Liver (tissue), 9 donors: ENCODE results near the gene FOLR1. TPM values are rescaled to one million over a fixed set of nuclear protein-coding genes. Genes with fewer than 3 reads are reported as not detected.

Experiments used
- DNase-seq: peaks from one replicate; pipeline ENCODE4 v3.0.0-alpha.2; 2017; ENCODE audit warnings: low spot score
- H3K27ac ChIP-seq, 2 donors: one replicate each; pipeline ENCODE4 v1.7.0; 2013; ENCODE audit warnings: inconsistent platforms in 2 of 2, low read length in 2 of 2, control low read depth in 1 of 2, low read depth in 1 of 2, mild to moderate bottlenecking in 1 of 2
- H3K27me3 ChIP-seq, 4 donors: one replicate each; pipeline versions ENCODE4 v1.6.1 to v1.7.0; 2013; ENCODE audit warnings: low read length in 3 of 4, inconsistent platforms in 1 of 4, mild to moderate bottlenecking in 1 of 4, moderate library complexity in 1 of 4; ENCODE audit not compliant: control insufficient read depth in 4 of 4, insufficient read depth in 4 of 4
- H3K36me3 ChIP-seq, 4 donors: one replicate each; pipeline versions ENCODE4 v1.6.1 to v1.7.0; 2013; ENCODE audit warnings: low read length in 3 of 4, mild to moderate bottlenecking in 3 of 4, low read depth in 1 of 4, moderate library complexity in 1 of 4; ENCODE audit not compliant: control insufficient read depth in 4 of 4, insufficient read depth in 3 of 4
- H3K4me1 ChIP-seq, 4 donors: one replicate each; pipeline versions ENCODE4 v1.6.1 to v1.7.0; 2013; ENCODE audit warnings: low read length in 3 of 4, mild to moderate bottlenecking in 3 of 4, moderate library complexity in 1 of 4; ENCODE audit not compliant: control insufficient read depth in 4 of 4, insufficient read depth in 4 of 4
- H3K4me3 ChIP-seq, 3 donors: one replicate each; pipeline versions ENCODE4 v1.6.1 to v1.7.0; 2013; ENCODE audit warnings: low read length in 3 of 3, control low read depth in 1 of 3, low read depth in 1 of 3, mild to moderate bottlenecking in 1 of 3
- H3K9ac ChIP-seq, 2 donors: one replicate each; pipeline ENCODE4 v1.7.0; 2013; ENCODE audit warnings: low read length in 2 of 2, mild to moderate bottlenecking in 2 of 2, moderate library complexity in 2 of 2, control low read depth in 1 of 2, low read depth in 1 of 2
- H3K9me3 ChIP-seq, 4 donors: one replicate each; pipeline versions ENCODE4 v1.6.1 to v1.7.0; 2013; ENCODE audit warnings: low read length in 3 of 4; ENCODE audit not compliant: control insufficient read depth in 4 of 4
- ATF3 ChIP-seq: IDR thresholded peaks from 2 replicates; pipeline ENCODE4 v1.6.1; 2016; ENCODE audit warnings: antibody characterized with exemption
- CTCF ChIP-seq: fragments of 150-350 bp; IDR thresholded peaks from 2 replicates; pipeline ENCODE4 v1.5.1; 2017; ENCODE audit warnings: improper control_type of control experiment, low read depth, low read length; ENCODE audit not compliant: missing input control
- EGR1 ChIP-seq, 2 donors: IDR thresholded peaks; 2 replicates each; pipeline ENCODE4 v1.6.1; 2016 to 2018; ENCODE audit warnings: antibody characterized with exemption in 2 of 2, low read depth in 2 of 2
- FOXA1 ChIP-seq: IDR thresholded peaks from 2 replicates; pipeline ENCODE4 v1.6.1; 2016; ENCODE audit warnings: antibody characterized with exemption
- FOXA2 ChIP-seq: IDR thresholded peaks from 2 replicates; pipeline ENCODE4 v1.6.1; 2016; ENCODE audit warnings: antibody characterized with exemption
- GABPA ChIP-seq, 2 donors: IDR thresholded peaks in 1 of 2; conservative IDR thresholded peaks in 1 of 2; 2 replicates each; pipeline ENCODE4 v1.6.1; 2016; ENCODE audit warnings: antibody characterized with exemption in 2 of 2, mild to moderate bottlenecking in 1 of 2, moderate library complexity in 1 of 2
- HNF4A ChIP-seq, 2 donors: conservative IDR thresholded peaks; 2 replicates each; pipeline ENCODE4 v1.6.1; 2016; ENCODE audit warnings: antibody characterized with exemption in 2 of 2, mild to moderate bottlenecking in 2 of 2
- JUND ChIP-seq, 2 donors: IDR thresholded peaks; 2 replicates each; pipeline ENCODE4 v1.6.1; 2016; ENCODE audit warnings: antibody characterized with exemption in 2 of 2
- MAX ChIP-seq: IDR thresholded peaks from 2 replicates; pipeline ENCODE4 v1.6.1; 2016; ENCODE audit warnings: antibody characterized with exemption
- NR2F2 ChIP-seq: IDR thresholded peaks from 2 replicates; pipeline ENCODE4 v1.6.1; 2016; ENCODE audit warnings: antibody characterized with exemption
- REST ChIP-seq: IDR thresholded peaks from 2 replicates; pipeline ENCODE4 v1.6.1; 2016; ENCODE audit warnings: antibody characterized with exemption, mild to moderate bottlenecking
- RXRA ChIP-seq, 2 donors: IDR thresholded peaks; 2 replicates each; pipeline ENCODE4 v1.6.1; 2017 to 2018; ENCODE audit warnings: antibody characterized with exemption in 2 of 2, mild to moderate bottlenecking in 1 of 2
- TAF1 ChIP-seq: conservative IDR thresholded peaks from 2 replicates; pipeline ENCODE4 v1.6.1; 2016; ENCODE audit warnings: antibody characterized with exemption, mild to moderate bottlenecking
- YY1 ChIP-seq: IDR thresholded peaks from 2 replicates; pipeline ENCODE4 v1.6.1; 2016; ENCODE audit warnings: antibody characterized with exemption, mild to moderate bottlenecking
- ZBTB33 ChIP-seq: IDR thresholded peaks from 2 replicates; pipeline ENCODE4 v1.6.1; 2016; ENCODE audit warnings: antibody characterized with exemption
- WGBS: extraction: QIAGEN DNeasy Blood & Tissue Kit; methylation state at CpG from one replicate; pipeline ENCODE4 v1.1.7; 2013; 5-methylcytosine and 5-hydroxymethylcytosine counted together
- polyA plus RNA-seq, 2 donors: library from polyadenylated mRNA; stranded (reverse) in 1 of 2; unstranded in 1 of 2; fragments of 200-250 nt in 1 of 2; fragments of >200 nt in 1 of 2; fragmentation: Nextera tagmentation in 1 of 2; extraction: Ambion mirVana in 1 of 2; gene quantifications; one replicate each; pipeline versions ENCODE4 v1.2.1 to v1.2.3, GENCODE V29; 2013 to 2015
- total RNA-seq, 2 donors: library from RNA; depleted of rRNA; stranded (reverse); fragments of >200 nt; gene quantifications; one replicate each; pipeline ENCODE4 v1.2.3, GENCODE V29; 2014
- donor health status: healthy.
- donor health status: healthy.
- donor health status: healthy.
- donor health status: healthy.
- donor health status: healthy.

The FOLR1 gene
- total and polyA plus RNA-seq, 4 donors, result 0.06 to 0.21 (median 0.09) TPM; not detected in 1

GRCh38 chr11:72208281-72208680 is 16.3 kb downstream of the FOLR1 start (continued):
- TF ChIP-seq REST (no peak), ATF3 (no peak), NR2F2 (no peak), EGR1 (IDR thresholded peaks at IDR 0.05; ENCODE audit: low read depth in 2 of 2) (no peak), RXRA (IDR thresholded peaks at IDR 0.05) (no peak), GABPA (IDR thresholded peaks at IDR 0.05 in 1 of 2, conservative IDR thresholded peaks at IDR 0.05 in 1 of 2) (no peak), FOXA2 (no peak), JUND (IDR thresholded peaks at IDR 0.05) (no peak)

GRCh38 chr11:72209101-72209500 is 17.2 kb downstream of the FOLR1 start:
- DNase-seq, result no peak
- Histone ChIP-seq H3K4me1 (no peaks in the 10 kb centered on the region), H3K27ac (no peak overlapping the region)

GRCh38 chr11:72216638-72217037 is 24.7 kb downstream of the FOLR1 start, which contains the start of gene FOLR2:
FOLR2 (plus strand) TSS chr11:72216794; CDS start chr11:72218585, 1,791 bp downstream.
- WGBS, result 84% methylated on average over 6 of the region's 6 CpGs
- Histone ChIP-seq H3K27me3 (no peaks in the 10 kb centered on the region), H3K4me3 (no peak within 1 kb of the TSS), H3K9ac (no peak within 1 kb of the TSS), H3K27ac (no peak within 1 kb of the TSS), H3K36me3 (no peaks in the 10 kb centered on the region), H3K9me3 (no peaks in the 10 kb centered on the region), H3K4me1 (no peaks in the 10 kb centered on the region)
- no peak for TF ChIP-seq YY1
- TF ChIP-seq FOXA1, result no peak
- peak; percentile 2 for TF ChIP-seq CTCF
- no peak for DNase-seq

More at GRCh38 chr11:72209101-72209500, 17.2 kb downstream of the FOLR1 start:
- H3K4me3 ChIP-seq, result no peak overlapping the region
- WGBS, result 84% methylated on average over 4 of the region's 4 CpGs
- no peak overlapping the region for H3K9ac ChIP-seq
- no peaks in the 10 kb centered on the region for H3K27me3 ChIP-seq
- no peaks in the 10 kb centered on the region for H3K9me3 ChIP-seq
- TF ChIP-seq NR2F2 (no peak), JUND (IDR thresholded peaks at IDR 0.05) (no peak), MAX (no peak), TAF1 (no peak), HNF4A (conservative IDR thresholded peaks at IDR 0.05) (no peak), ZBTB33 (no peak), FOXA2 (no peak)
- no peaks in the 10 kb centered on the region for H3K36me3 ChIP-seq
